ENCODE data around the gene NANS.

The NANS gene

DNA sequence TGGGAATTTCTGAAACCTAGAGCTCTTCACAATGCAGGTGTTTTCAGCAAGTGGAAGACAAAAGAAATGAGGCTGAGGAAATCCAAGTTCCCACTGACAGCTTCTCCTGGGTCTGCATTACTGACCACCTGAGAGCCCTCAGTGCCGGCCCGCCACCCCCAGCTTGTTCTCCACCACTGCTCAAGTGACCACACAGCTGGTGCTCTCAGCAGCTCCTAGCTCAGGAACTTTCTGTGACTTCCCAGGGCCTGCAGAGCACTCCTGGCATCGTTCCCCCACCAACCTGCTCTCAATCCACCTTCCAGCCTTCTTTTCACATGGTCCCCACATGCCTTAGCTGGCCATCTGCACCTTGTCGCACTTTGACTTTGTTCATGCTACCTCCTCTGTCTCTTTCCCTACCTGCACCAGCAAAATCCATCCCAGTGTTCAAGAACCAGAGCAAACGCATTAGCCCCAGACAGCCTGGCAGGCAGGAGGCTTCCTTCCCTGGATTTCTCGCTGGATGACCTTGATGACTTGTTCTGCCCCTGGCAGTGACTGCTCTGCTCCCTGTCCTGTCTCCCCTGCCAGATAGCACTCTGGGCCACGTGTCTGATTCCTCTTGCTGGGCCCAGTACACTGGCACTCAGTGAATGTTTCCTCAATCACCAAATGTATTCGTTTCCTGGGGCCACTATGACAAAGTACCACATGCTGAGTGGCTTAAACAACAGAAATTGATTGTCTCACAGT, 35.1 kb upstream of the NANS start:
- H3K4me3 ChIP-seq (ENCODE audit: low read depth, low read length), result no peak overlapping the region
- no peak for TF ChIP-seq CTCF (IDR thresholded peaks at IDR 0.05; ENCODE audit: borderline replicate concordance, insufficient read depth, low read depth, low read length)

GRCh38 chr9:98022447-98022846, 34.1 kb upstream of the NANS start:
- no peak for TF ChIP-seq CTCF (IDR thresholded peaks at IDR 0.05; ENCODE audit: borderline replicate concordance, insufficient read depth, low read depth, low read length)

GRCh38 chr9:98024702-98025101, 31.8 kb upstream of the NANS start:
- TF ChIP-seq CTCF (IDR thresholded peaks at IDR 0.05; ENCODE audit: borderline replicate concordance, insufficient read depth, low read depth, low read length), result no peak
- H3K4me3 ChIP-seq (ENCODE audit: low read depth, low read length), result no peak overlapping the region

More at GRCh38 chr9:98022447-98022846, 34.1 kb upstream of the NANS start:
- no peak overlapping the region for H3K4me3 ChIP-seq (ENCODE audit: low read depth, low read length)

- no peak overlapping the region for H3K4me3 ChIP-seq (ENCODE audit: low read depth, low read length)
- no peak for TF ChIP-seq CTCF (IDR thresholded peaks at IDR 0.05; ENCODE audit: borderline replicate concordance, insufficient read depth, low read depth, low read length)
These were observed 25.4 kb upstream of the NANS start for GRCh38 chr9:98031169-98031568.

DNA sequence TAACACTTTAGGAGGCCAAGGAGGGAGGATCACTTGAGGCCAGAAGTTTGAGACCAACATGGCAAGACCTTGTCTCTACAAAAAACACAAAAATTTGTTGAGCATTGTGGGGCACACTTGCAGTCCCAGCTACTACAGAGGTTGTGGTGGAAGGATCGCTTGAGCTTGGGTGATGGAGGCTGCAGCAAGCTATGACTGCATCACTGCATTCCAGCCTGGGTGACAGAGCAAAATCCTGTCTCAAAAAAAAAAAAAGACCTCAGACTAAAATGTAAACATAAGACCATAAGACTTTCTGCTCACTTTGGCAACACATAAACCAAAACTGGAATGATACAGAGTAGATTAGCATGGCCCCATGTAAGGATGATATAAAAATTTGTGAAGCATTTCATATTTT, 24.6 kb upstream of the NANS start:
- no peak for TF ChIP-seq CTCF (IDR thresholded peaks at IDR 0.05; ENCODE audit: borderline replicate concordance, insufficient read depth, low read depth, low read length)

DNA sequence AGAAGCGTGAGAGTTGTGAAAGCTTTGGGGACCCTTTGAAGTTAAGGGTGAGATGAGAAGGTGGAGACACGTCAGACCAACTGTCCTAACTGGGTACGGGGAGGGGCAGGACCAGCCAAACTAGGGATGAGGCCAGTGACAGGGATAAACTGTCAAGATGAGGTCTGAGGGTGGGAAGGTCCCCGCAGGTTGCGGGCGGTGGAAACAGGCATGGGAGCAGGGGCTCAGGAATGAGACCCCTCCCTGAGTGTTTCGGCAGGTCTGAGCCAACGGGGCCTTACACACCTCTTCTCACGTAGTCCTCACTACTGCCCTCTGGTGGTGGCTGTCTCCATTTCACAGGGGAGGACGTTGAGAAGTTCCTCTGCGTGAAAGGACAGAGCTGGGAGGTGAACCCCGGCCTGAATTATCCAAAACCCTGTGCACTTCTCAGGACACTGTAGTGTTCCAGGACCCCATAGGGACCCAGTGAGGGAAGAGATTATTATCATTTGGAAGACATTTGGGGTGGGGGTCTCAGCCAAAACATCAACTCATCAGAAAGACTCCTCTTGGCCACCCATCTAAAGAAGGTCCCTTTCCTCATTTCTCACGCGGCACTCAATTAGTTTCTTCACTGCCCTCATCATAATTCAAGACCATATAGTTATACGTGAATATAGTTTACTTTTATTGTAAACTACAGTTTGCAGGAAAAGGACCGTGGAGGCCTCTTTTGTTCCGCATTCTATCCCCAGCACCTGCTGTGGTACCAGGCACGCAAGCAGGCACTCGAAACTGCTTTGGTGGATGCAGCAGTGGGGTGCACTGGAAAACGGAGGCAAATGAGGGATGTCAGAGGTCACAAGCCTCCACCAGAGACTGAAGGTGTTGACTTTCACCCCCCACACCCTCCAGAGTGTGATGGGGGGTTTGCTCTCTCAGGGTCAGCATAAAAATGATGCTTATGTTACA, 21.7 kb upstream of the NANS start:
- TF ChIP-seq CTCF (IDR thresholded peaks at IDR 0.05; ENCODE audit: borderline replicate concordance, insufficient read depth, low read depth, low read length), result peak; percentile 86
- no peak overlapping the region for H3K4me3 ChIP-seq (ENCODE audit: low read depth, low read length)

More for the DNA sequence above, 24.6 kb upstream of the NANS start:
- no peak overlapping the region for H3K4me3 ChIP-seq (ENCODE audit: low read depth, low read length)
